Liver (tissue), 3 donors: ENCODE measurements around the gene BCAS1.

ENCODE experiments used
- CTCF ChIP-seq: fragments of 150-350 bp; IDR thresholded peaks from 2 replicates; pipeline ENCODE4 v1.5.1; 2017; ENCODE audit warnings: improper control_type of control experiment, low read depth, low read length; ENCODE audit not compliant: missing input control
- JUND ChIP-seq, 2 donors: IDR thresholded peaks; 2 replicates each; pipeline ENCODE4 v1.6.1; 2016; ENCODE audit warnings: antibody characterized with exemption in 2 of 2
- MAX ChIP-seq: IDR thresholded peaks from 2 replicates; pipeline ENCODE4 v1.6.1; 2016; ENCODE audit warnings: antibody characterized with exemption
- RAD21 ChIP-seq, 2 donors: IDR thresholded peaks; 2 replicates each; pipeline ENCODE4 v1.6.1; 2016; ENCODE audit warnings: antibody characterized with exemption in 2 of 2, mild to moderate bottlenecking in 2 of 2
- YY1 ChIP-seq: IDR thresholded peaks from 2 replicates; pipeline ENCODE4 v1.6.1; 2016; ENCODE audit warnings: antibody characterized with exemption, mild to moderate bottlenecking
- donor health status: healthy.
- donor health status: healthy.

- TF ChIP-seq CTCF (no peak), YY1 (no peak), JUND (IDR thresholded peaks at IDR 0.05) (no peak), MAX (no peak), RAD21 (IDR thresholded peaks at IDR 0.05) (no peak)
Observed at GRCh38 chr20:53898556-53898931, 171.8 kb downstream of the BCAS1 start.
